Measurements from ENCODE around the gene PPP3CB.
"Not testable (repeated sequence)": the region's sequence is repeated elsewhere in the genome, so short reads cannot be mapped to it uniquely, and the experiment has no call there.

Gene PPP3CB

DNA sequence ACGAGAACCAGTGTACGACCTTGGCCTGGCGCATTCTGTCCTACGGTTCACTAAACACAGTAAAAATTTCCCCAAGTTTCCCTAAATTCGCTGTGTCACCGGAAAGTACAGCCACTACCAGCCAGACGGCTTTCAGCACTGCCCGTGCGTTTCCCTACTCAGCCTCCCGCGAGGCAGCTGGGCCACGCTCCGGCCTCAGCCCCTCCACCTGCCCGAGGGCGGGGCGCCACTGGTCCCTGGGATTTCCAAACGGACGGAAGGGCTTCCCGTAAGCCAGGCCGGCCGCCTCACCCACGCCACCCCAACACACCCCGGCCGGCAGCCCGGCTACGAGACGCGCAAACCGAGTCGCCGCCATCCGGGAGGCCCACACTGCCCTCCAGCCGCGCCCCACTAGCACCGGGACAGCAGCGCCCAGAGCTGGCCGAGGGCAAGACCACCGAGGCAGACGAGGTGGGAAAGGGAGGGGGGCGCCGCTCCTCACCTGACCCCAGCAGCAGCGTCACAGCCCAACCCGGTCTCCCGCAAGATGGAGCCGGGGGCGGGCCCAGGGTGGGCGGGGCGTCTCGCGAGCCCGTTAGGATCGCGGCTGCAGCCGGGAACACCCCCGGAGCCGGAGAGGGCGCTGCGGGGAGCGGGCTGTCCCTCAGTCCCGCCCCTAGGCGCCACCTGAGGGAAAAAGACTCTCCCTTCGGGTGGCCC is 82.1 kb downstream of the PPP3CB start, which contains the start of gene ANXA7:
Gene ANXA7, minus strand, starts transcription at position 531 of the 702 bp plus-strand sequence. CDS start 13,202 bp downstream, outside the sequence.
- peak; percentile 92 for DNase-seq

GRCh38 chr10:73413108-73413527 is 82.7 kb downstream of the PPP3CB start:
- peak; percentile 76 for DNase-seq

- DNase-seq, result no peak
Measured at GRCh38 chr10:73410897-73411296, 84.9 kb downstream of the PPP3CB start.

- DNase-seq, result no peak
Measured at GRCh38 chr10:73408978-73409521, 86.8 kb downstream of the PPP3CB start.

- DNase-seq, result no peak
Measured at GRCh38 chr10:73408061-73408460, 87.8 kb downstream of the PPP3CB start.

- DNase-seq, result peak; percentile 42
Measured at GRCh38 chr10:73407495-73407894, 88.3 kb downstream of the PPP3CB start.

DNA sequence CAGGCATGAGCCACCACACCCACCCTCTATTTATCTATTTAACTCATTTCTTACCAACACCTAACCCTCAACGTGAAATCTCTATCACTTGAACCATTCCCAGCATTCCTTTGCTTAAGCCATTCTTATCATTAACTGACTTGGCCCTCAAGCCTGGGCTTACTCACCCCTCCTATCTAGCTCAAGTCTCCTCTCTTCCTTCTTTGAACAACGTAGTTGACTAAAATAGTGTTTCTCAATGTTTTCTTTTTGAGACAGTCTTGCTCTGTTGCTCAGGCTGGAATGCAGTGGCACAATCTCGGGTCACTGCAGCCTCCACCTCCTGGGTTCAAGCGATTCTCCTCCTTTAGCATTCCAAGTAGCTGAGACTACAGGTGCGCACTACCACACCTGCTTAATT is 89.0 kb downstream of the PPP3CB start:
- peak; percentile 27 for DNase-seq

GRCh38 chr10:73405556-73405955 is 90.3 kb downstream of the PPP3CB start:
- DNase-seq, result no peak

- DNase-seq, result no peak
Measured at GRCh38 chr10:73404690-73405089, 91.1 kb downstream of the PPP3CB start.

DNA sequence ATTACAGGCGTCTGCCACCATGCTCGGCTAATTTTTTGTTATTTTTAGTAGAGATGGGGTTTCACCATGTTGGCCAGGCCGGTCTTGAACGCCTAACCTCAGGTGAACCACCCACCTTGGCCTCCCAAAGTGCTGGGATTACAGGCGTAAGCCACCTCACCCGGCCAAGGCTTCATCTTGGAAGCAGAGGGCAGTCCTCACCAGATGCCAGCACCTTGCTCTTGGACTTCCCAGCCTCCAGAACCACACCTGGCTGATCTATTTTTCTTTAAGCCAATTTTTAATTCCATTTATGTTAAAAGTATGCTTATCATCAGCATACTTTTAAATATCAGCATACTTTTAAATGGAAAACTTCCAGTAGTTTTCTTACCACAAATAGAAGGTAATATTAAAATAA is 94.2 kb downstream of the PPP3CB start:
- DNase-seq, result no peak

DNA sequence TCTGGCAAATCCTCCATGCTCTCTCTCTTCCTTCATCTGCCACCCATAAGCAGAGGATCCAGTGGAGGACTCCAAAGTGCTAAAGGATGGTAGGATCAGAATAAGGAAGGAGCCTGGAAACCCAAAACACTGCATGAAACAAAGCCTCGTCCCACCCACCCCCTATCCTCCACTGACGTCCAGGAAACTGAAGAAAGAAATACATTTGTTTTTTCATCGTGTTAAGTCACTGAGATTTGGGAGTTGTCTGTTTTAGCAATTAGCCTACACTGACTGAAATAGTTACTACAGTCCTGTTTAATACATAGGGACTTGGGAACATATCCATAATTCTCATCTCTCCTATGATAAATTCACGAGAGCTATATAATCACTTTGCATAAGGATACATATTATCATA is 96.8 kb downstream of the PPP3CB start:
- DNase-seq, result no peak

DNA sequence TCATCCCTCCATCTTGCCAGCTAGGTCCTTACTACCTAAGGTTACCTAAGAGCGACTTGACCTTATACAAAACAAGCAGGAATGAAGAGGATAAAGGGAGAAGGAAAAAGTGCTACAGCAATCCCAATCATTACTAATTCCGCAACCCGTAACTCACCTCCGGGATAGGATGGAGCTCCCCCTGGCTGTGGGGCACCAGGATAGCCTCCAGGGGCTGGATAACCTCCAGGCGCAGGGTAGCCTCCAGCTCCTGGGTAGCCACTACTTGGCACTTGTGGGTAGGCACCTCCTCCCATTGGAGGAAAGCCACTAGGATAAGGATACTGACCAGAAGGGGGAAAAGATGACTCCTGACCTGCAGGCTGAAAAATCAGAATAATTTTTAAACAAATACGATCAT is 97.8 kb downstream of the PPP3CB start:
- DNase-seq, result peak; percentile 13

GRCh38 chr10:73394325-73394724 is 101.5 kb downstream of the PPP3CB start:
- not testable (repeated sequence) for DNase-seq

GRCh38 chr10:73388228-73388627 is 107.6 kb downstream of the PPP3CB start:
- DNase-seq, result no peak

DNA sequence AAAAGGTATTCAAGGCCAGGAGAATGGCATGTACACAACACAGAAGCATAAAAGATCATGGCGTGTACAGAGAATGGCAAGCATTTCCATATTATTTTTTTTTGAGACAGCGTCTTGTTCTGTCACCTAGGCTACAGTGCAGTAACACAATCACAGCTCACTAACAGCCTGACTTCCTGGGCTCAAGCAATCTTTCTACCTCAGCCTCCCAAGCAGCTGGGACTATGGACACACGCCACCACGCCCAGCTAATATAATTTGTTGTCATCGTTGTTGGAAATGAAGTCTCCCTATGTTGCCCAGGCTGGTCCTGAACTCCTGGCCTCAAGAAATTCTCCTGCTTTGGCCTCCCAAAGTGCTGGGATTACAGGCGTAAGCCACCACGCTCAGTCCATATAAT is 109.2 kb downstream of the PPP3CB start:
- no peak for DNase-seq
